ENCODE measurements around the gene NEURL3.

The NEURL3 gene

DNA sequence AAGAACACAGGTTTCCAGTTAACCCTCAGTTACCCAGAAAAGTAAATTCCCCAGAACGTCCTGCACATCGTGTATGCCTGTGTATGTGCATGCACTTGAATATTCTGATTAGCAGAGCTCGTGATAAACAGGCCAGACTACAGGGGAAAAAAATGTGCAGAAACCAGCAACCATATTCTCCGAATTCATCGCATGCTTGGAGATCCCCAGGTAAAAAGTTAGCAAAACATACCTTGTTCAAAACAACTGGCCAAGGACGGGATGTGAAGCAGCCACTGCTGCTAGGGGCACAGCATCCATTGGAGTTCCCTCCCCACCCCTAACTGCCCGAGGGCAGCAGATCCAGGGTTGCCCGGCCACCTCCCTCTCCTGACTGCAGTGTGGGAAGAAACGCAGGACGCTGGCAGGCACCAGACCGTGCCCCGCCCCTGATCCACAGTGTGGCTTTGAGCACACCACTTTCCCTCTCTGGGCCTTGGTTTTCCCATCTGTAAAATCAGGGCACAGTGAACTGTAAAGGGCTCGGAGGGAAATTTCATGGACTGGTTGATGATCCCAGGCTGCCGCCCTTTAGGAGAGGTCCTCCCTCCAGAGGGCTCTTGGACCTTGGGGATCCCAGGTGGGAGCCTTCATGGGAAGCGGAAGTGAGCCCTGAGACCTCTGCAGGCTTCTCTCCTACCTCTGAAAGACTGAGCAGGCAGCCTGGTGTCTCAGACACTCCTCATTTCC is 19.5 kb upstream of the NEURL3 start:
- no peak overlapping the region for H3K27ac ChIP-seq
- no peak for TF ChIP-seq ZFX (IDR thresholded peaks at IDR 0.05; ENCODE audit: borderline replicate concordance)
- TF ChIP-seq, protein P1, sequence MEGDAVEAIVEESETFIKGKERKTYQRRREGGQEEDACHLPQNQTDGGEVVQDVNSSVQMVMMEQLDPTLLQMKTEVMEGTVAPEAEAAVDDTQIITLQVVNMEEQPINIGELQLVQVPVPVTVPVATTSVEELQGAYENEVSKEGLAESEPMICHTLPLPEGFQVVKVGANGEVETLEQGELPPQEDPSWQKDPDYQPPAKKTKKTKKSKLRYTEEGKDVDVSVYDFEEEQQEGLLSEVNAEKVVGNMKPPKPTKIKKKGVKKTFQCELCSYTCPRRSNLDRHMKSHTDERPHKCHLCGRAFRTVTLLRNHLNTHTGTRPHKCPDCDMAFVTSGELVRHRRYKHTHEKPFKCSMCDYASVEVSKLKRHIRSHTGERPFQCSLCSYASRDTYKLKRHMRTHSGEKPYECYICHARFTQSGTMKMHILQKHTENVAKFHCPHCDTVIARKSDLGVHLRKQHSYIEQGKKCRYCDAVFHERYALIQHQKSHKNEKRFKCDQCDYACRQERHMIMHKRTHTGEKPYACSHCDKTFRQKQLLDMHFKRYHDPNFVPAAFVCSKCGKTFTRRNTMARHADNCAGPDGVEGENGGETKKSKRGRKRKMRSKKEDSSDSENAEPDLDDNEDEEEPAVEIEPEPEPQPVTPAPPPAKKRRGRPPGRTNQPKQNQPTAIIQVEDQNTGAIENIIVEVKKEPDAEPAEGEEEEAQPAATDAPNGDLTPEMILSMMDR (IDR thresholded peaks at IDR 0.05): no peak

DNA sequence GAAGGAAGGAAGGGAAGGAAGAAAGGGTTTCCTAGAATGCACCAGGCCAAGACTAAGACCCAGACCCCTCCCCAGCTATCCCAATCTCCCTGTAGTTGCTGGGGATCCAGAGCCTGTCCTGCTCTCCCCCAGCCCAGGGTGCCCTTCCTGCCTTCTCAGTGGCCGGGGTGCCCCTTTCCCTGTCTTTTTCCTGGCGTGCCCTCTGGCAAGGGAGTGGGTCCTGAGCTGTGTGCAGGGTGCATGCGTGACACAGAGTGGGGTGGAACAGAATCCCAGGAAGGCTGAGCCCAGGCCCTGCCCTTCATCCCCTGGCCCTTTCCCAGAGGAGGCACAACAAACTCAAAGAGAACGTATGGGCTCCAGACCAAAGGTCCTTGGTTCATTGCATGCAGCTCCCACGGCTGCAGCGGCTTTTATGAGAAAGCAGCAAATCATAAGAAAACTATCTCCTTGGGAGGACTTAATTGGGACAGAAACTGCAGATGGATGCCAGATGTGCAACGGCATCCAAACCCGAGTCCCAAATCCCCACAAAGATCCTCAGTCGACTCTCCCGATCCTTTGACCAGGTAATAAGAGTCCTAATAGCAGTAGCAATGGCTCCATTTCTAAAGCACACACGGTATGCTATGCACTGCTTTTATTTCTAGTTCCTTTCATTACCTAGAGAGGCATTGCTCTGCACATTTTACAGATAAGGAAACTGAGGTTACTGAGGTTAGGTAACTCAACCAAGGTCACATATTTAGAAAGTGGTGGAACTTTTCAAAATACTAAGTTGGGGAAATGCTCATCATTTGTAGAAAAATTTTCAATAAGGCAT is 18.7 kb upstream of the NEURL3 start:
- no peak overlapping the region for H3K27ac ChIP-seq
- no peak for TF ChIP-seq ZFX (IDR thresholded peaks at IDR 0.05; ENCODE audit: borderline replicate concordance)
- TF ChIP-seq, protein P1 (IDR thresholded peaks at IDR 0.05): no peak

DNA sequence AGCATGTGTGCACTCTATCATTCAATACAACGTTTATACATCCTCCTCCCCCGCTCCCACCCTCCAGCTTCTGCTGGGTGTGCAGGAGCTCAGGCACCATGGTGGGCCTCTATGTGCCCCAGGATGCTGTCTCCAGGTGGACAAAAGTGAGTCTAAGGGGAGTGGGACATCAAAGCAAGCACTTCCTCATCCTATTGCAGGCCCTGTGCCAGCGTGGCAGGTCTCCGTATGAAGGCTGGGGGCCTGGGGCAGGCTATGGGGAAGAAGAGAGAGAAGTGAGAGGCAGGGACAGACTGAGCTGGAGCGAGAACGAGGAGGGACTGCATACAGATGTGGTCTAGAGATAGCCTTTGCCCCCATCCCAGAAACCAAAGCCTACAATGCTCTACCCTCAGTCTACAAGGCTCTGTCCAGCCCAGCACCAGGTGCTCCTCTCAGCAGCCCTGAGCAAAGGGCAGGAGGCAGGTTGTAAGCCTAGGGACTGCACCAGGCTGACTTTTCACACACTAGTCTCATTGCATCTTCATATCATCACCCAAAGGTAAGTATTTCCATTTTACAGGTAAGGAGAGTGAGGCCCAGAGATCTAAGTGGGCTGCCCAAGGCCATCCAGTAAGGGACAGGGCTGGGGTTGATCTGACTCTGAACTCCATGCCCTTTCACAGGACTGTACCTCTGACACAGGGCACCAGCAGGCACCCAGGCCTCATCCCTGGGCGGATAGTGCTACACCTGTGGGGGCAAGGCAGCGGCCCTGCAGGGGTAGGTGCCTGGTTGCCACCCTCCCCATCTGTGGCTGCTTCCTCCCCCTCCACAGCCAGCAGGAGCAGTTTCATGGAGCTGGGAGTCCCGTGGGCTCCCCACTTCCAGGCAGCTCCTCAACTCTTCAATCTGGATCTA is 17.4 kb upstream of the NEURL3 start:
- H3K27ac ChIP-seq: no peak overlapping the region
- no peak for TF ChIP-seq ZFX (IDR thresholded peaks at IDR 0.05; ENCODE audit: borderline replicate concordance)
- TF ChIP-seq, protein P1 (IDR thresholded peaks at IDR 0.05): no peak

DNA sequence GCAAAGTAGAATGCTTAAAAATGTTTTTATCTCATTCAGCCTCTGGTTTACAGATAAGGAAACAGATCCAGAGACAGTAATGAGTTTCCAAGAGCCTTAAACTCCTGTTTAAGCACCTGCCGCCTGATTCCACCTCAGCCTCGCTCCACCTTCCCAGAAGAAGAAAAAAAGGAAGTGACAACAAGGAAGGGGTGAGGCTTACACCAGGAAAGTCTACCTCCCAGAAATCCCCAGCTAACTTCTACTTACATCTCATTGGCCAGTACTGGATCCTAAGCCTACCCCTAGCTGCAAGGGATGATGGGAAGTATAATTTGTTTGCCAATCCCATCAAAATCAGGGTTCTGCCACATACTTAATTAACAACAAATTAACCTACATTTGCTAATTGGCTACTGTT is 16.1 kb upstream of the NEURL3 start:
- no peak overlapping the region for H3K27ac ChIP-seq
- TF ChIP-seq, protein P1 (IDR thresholded peaks at IDR 0.05): no peak
- TF ChIP-seq ZFX (IDR thresholded peaks at IDR 0.05; ENCODE audit: borderline replicate concordance): no peak

DNA sequence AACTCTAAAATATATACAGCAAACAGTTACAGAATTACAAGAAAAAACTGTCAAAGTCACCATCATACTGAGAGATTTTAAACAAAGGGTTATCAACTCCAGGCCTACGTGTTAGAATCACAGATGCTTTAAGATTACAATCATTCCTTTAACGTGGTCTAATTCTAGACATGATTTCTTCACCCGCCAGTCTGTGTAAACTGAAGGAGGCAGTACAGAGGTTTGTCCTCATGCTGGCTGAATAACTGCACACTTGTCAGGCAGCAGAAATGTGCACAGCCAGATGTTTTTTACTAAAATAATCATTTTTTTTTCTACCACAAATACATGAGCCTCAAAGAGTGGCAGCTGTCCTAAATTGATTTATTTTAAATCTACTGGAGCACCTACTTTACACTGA is 15.5 kb upstream of the NEURL3 start:
- H3K27ac ChIP-seq: no peak overlapping the region
- TF ChIP-seq ZFX (IDR thresholded peaks at IDR 0.05; ENCODE audit: borderline replicate concordance): no peak
- TF ChIP-seq, protein P1 (IDR thresholded peaks at IDR 0.05): no peak

DNA sequence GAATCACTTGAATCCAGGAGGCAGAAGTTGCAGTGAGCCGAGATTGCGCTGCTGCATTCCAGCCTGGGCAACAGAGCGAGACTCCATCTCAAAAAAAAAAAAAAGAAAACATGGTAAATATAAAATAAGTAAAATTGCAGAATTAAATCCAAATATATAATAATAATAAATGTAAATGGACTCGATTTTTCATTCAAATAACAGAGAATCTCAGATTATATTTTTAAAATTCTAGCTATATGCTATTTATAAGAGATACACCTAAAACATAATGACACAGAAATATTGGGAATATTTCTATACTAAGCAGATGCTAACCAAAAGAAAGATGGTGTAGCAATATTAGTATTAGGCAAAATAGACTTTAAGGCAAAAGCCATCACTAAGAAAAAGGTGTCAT is 15.1 kb upstream of the NEURL3 start:
- H3K27ac ChIP-seq: no peak overlapping the region
- TF ChIP-seq ZFX (IDR thresholded peaks at IDR 0.05; ENCODE audit: borderline replicate concordance): no peak
- TF ChIP-seq, protein P1 (IDR thresholded peaks at IDR 0.05): no peak

Measured in 22Rv1 (cell line).